Measurements from ENCODE around the gene PRND.

The PRND gene

GRCh38 chr20:4719190-4719589 is 2.5 kb upstream of the PRND start:
- ATAC-seq = no peak
- TF ChIP-seq SNAI2 (CRISPR knock-in tag; IDR thresholded peaks at IDR 0.05) = no peak
- no peak for TF ChIP-seq ZFP3 (CRISPR knock-in tag; IDR thresholded peaks at IDR 0.05)
- no peak for TF ChIP-seq PATZ1 (CRISPR knock-in tag; IDR thresholded peaks at IDR 0.05; ENCODE audit: borderline replicate concordance)
- no peak for TF ChIP-seq ESRRG (CRISPR knock-in tag; IDR thresholded peaks at IDR 0.05)
- no peak for TF ChIP-seq CSDC2 (CRISPR knock-in tag; IDR thresholded peaks at IDR 0.05)
- TF ChIP-seq PPARA (CRISPR knock-in tag; IDR thresholded peaks at IDR 0.05; ENCODE audit: borderline replicate concordance) = no peak
- TF ChIP-seq TSHZ2 (CRISPR knock-in tag; IDR thresholded peaks at IDR 0.05) = no peak

GRCh38 chr20:4720041-4720976 is 1.4 kb upstream of the PRND start:
- peak; percentile 91 for ATAC-seq
- TF ChIP-seq ZFP30 (CRISPR knock-in tag; IDR thresholded peaks at IDR 0.05) (no peak), CSDC2 (CRISPR knock-in tag; IDR thresholded peaks at IDR 0.05) (no peak), BACH2 (CRISPR knock-in tag; IDR thresholded peaks at IDR 0.05; ENCODE audit: borderline replicate concordance) (no peak), ISL1 (CRISPR knock-in tag; IDR thresholded peaks at IDR 0.05) (no peak), TSHZ2 (CRISPR knock-in tag; IDR thresholded peaks at IDR 0.05) (no peak), ZNF565 (CRISPR knock-in tag; conservative IDR thresholded peaks at IDR 0.05; ENCODE audit: low read depth) (no peak), PATZ1 (CRISPR knock-in tag; IDR thresholded peaks at IDR 0.05; ENCODE audit: borderline replicate concordance) (no peak), PPARA (CRISPR knock-in tag; IDR thresholded peaks at IDR 0.05; ENCODE audit: borderline replicate concordance) (no peak), OSR1 (CRISPR knock-in tag; IDR thresholded peaks at IDR 0.05) (no peak), ZC3H10 (CRISPR knock-in tag; IDR thresholded peaks at IDR 0.05) (no peak), ZNF8 (CRISPR knock-in tag; IDR thresholded peaks at IDR 0.05) (no peak), ESRRG (CRISPR knock-in tag; IDR thresholded peaks at IDR 0.05) (no peak), SNAI2 (CRISPR knock-in tag; IDR thresholded peaks at IDR 0.05) (no peak), ARNTL (CRISPR knock-in tag; IDR thresholded peaks at IDR 0.05; ENCODE audit: borderline replicate concordance, low read depth) (no peak)

GRCh38 chr20:4720977-4721349 is 746 bp upstream of the PRND start:
- peak; percentile 57 for ATAC-seq
- TF ChIP-seq RARB (CRISPR knock-in tag; IDR thresholded peaks at IDR 0.05) = no peak
- TF ChIP-seq ZFP30 (CRISPR knock-in tag; IDR thresholded peaks at IDR 0.05) = no peak
- no peak for TF ChIP-seq CSRNP3 (CRISPR knock-in tag; IDR thresholded peaks at IDR 0.05)
- no peak for TF ChIP-seq PATZ1 (CRISPR knock-in tag; IDR thresholded peaks at IDR 0.05; ENCODE audit: borderline replicate concordance)
- TF ChIP-seq CREB5 (CRISPR knock-in tag; IDR thresholded peaks at IDR 0.05; ENCODE audit: low read depth) = no peak
- no peak for TF ChIP-seq SNAI2 (CRISPR knock-in tag; IDR thresholded peaks at IDR 0.05)
- no peak for TF ChIP-seq ZC3H10 (CRISPR knock-in tag; IDR thresholded peaks at IDR 0.05)

Data from SK-N-SH treated with all-trans-retinoic acid at 6 μM for 48 hours (cell line).